Suppressor macrophage treated with lipopolysaccharide for 4 hours (primary cell): ENCODE data around the gene MYO1F.
"Not testable (repeated sequence)": the region's sequence is repeated elsewhere in the genome, so short reads cannot be mapped to it uniquely, and the experiment has no call there.

Source experiments
- DNase-seq: peaks from one replicate; pipeline ENCODE4 v3.0.0-alpha.2; 2020

MYO1F gene

GRCh38 chr19:8561075-8561764 lies 16.0 kb downstream of the MYO1F start:
- no peak for DNase-seq

GRCh38 chr19:8558325-8558724 lies 18.9 kb downstream of the MYO1F start:
- DNase-seq: no peak

DNA sequence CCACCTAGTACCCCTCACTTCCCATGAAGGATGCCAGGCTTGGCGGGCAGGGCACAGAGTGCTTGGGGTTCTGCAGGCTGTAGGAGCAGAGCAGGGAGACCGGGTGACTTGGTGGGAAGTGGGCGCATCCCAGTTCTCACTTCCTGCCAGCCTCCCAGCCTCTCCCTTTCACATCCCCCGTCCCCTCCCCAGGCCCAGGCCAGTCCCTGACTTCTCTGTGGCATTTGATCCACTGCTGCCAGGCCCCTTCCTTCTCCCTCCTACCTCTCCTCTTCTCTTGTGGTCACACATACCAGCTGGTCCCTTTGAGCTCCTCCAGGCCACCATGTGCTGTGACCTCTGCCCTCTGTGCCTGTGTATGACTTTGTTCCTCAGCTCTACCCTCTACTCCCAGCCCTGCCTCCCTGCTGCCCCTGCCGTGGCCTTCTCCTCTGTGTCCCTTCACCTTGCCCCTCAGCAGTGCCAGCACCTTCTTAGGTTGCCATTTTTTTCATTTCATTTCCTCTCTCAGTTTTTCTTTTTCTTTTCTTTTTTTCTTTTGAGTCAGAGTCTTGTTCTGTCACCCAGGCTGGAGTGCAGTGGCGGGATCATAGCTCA lies 19.5 kb downstream of the MYO1F start:
- DNase-seq: peak; percentile 66

DNA sequence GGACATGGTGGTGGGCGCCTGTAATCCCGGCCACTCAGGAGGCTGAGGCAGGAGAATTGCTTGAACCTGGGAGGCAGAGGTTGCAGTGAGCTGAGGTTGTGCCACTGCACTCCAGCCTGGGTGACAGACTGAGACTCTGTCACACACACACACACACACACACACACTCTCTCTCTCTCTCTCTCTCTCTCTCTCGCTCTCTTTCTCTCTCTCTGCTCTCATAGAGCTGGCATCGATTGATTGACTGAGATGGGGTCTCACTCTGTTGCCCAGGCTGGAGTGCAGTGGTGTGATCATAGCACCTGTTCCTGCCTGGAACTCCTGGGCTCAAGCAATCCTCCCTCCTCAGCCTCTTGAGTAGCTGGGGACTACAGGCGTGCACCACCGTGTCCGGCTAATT lies 23.5 kb downstream of the MYO1F start:
- not testable (repeated sequence) for DNase-seq

- DNase-seq: no peak
These were observed 24.4 kb downstream of the MYO1F start for GRCh38 chr19:8552810-8553209.

GRCh38 chr19:8550070-8550469 lies 27.2 kb downstream of the MYO1F start:
- no peak for DNase-seq

GRCh38 chr19:8545743-8546142 lies 31.5 kb downstream of the MYO1F start:
- no peak for DNase-seq

DNA sequence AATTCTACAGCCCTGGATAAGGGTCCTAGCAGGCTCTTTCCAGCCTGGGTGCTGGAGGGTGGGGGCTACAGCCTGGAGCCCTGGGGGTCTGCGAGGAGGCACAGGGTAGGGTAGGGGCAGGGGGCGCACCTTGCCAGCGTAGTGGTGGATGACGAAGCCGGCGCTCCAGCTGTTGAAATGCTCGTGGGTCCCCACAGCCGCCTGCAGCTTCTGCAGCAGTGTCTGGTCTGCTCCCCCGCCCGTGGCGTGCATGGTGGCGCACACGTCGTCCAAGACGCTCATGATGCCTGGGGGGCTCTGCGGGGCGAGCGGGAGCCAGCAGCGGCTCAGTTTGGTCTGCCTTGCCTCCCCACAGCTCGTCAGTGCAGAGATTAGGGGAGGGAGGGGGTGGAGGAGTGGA lies 33.1 kb downstream of the MYO1F start:
- DNase-seq: no peak

DNA sequence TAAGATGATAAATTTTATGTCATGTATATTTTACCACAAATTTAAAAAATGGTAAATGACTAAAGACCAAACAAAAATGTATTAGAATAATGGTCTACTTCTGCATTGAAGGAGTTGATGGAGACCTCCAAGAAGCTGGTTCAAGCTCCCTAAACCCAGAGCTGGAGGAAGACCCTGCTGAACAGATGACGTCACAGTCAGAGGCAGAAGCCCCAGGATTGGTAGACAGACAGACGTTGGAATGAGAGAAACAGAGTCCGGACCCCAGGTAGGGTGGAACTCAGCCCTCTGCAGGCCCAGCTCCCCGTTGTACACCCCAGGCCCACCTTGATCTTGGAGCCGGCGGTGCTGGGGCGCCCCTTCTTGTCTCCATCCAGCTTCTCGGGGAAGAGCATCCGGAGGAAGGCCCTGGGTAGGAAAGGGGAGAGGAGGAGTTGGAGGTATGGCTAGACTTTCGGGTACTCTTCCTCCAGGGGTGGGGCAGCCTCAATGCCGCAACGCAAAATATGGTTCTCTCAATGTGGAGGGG lies 37.6 kb downstream of the MYO1F start:
- no peak for DNase-seq

GRCh38 chr19:8537099-8537498 lies 40.1 kb downstream of the MYO1F start:
- DNase-seq: no peak

DNA sequence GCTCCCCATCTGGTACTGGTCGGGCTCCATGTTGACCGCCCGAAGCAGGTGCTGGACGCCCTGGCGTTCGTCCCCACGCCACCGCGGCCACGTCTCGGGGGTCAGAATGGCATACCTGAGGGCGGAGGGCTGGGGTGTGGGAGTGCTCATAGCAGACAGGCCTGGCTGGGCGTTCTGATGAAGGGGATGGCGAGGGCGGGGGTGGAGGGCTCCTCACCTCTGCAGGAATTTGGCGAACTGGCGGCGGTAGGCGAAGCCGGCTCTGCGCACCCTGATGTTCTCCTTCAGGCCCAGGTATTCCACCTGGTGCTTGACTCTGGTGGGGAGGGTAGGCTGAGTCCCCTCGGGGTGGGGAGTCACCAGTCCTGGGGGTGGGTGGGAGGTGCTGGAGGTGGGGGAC lies 41.0 kb downstream of the MYO1F start:
- DNase-seq: no peak

GRCh38 chr19:8532225-8532624 lies 45.0 kb downstream of the MYO1F start:
- no peak for DNase-seq

DNA sequence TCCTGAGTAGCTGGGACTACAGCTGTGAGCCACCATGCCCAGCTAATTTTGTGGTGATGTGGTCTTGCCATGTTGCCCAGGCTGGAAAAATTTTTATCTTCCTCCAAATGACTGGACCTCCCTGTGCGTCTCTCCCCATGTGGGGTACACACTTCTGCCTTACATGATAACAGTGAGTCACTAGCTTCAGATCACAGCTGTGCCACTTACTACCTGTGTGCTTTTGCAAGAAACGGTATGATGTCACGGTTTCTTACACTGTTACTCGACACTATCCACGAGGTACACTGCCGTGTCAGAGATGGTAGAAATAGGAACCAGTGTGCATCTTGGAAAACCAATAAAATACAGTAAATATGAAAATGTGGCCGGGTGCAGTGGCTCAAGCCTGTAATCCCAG lies 45.8 kb downstream of the MYO1F start:
- DNase-seq: no peak

DNA sequence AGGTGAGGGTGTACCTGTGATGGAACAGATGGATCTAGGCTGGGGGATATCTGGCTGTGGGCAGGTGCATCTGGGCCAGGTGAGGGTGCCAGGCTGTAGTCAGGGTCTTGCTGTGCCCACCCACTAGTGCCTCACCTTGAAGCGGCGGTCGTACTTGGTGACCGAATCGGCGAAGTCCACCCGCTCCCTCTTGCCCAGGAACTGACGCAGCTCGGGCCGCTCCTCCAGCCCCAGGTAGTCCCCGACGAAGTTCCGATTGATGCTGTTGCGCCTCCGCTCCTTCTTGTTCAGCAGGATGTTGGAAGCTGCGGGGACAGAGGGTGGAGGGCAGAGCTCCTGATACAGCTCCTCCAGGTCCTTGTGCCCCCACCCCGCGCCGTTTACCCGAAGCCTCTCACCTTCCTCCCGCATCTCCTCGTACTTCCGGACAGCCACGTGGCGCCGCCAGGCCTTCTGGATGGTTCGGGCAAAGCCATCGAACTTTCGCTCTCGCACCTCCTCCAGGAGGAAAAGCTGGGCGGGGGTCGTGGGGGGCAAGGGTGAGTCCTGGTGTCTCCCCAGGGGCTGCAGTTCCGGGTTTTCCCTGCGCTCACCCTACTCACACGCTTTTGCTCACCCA lies 47.1 kb downstream of the MYO1F start:
- DNase-seq: no peak

GRCh38 chr19:8529369-8530006 lies 47.8 kb downstream of the MYO1F start:
- no peak for DNase-seq

GRCh38 chr19:8528500-8528899 lies 48.7 kb downstream of the MYO1F start:
- DNase-seq: no peak

DNA sequence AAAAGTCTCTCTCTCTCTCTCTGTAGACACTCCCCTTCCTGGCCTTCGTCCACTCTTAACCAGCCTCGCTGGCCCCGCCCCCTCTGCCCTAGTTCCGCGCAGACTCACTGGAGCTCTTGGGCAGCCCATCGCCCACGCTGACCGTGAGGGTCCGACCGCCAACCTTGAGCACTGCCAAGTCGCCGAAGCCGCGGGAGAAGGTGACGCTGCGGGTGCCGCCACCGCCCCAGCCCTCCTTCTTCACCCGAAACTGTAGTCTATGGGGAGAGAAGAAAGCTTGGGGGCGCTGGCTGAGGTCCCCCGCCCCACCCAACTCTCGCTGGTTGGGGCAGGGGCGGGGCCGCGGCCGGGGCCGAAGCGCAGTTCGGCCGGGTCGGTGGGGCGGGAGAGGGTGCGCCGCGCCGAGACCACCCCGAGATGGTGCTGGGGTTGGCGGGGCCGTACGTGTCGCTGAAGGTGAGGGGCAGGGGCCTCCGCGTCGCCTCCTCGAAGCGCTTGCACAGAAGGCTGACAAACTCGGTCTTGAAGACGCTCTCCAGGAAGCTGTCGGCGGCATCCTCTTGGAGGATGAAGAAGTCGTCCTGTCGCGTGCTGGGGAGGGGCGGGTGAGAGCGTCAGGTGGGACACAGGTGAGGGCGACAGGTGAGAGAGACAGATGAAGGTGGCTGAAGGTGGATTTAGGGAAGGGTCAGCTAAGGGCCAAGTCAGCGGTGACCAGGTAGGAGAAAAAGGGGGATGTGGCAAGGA lies 50.7 kb downstream of the MYO1F start:
- no peak for DNase-seq

DNA sequence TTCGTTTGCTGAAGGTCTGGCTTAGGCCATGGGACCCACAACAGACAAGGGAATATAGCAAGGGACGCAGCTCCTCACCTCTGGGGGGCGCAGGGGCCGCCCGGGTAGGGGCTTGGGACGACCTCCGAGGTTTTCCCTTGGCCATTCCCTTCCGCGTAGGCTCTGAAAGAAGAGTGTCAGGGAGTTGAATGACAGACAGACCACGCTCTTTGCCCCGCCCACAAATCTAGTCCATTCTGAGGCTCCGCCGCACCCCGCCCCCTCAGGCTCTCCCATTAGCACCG lies 51.9 kb downstream of the MYO1F start:
- no peak for DNase-seq

DNA sequence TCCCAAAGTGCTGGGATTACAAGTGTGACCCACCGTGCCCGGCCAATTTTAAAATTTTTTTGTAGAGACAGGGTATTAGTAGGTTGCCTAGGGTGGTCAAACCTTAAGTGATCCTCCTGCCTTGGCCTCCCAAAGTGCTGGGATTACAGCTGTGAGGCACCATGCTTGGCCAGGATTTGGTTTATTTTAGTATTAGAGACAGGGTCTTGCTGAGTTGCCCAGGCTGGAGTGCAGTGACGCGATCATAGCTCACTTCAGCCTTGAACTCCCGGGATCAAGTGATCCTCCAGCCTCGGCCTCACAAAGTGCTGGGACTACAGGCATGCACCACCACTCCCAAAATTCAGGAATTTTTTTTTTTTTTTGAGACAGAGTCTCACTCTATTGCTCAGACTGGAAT lies 57.9 kb downstream of the MYO1F start:
- no peak for DNase-seq

DNA sequence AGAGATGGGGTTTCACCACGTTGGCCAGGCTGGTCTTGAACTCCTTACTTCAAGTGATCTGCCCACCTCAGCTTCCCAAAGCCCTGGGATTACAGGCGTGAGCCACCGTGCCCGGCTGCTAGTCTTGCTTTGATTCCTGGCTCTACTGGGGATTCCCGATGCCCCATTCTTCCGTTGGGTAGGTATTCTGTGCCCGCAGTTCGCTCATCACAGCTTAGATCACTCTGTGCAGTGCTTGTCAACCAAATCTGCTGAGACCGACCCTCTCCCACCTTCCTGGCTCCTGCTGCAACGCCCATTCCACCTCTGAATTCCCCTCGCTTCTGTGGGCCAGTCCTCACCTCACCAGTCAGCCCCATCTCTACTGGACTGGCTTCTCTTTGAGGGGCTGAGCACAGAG lies 58.7 kb downstream of the MYO1F start:
- no peak for DNase-seq

GRCh38 chr19:8517551-8518442 lies 59.4 kb downstream of the MYO1F start:
- peak; percentile 81 for DNase-seq

DNA sequence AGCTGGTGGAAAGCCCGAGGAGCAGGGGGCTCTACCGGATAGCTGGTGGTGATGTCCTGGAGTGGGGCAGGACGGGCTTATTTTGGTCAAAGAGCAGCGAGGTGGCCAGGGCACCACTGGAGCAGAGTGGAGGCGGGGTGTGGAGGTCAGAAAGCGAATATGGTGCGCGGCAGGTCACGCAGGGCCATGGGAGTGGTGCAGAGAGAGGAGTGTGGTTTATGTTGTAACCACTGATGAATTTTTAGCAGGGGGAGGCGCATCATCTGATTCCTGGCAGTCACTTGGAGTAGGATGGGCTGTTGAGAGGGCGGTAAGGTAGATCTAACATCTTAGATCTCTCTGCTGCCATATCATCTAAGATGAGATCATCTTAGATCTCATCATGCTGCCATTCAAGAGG lies 61.9 kb downstream of the MYO1F start:
- DNase-seq: peak; percentile 88
